Liver (tissue), 9 donors: ENCODE measurements around the gene ELK3. TPM values are rescaled to one million over a fixed set of nuclear protein-coding genes. Genes with fewer than 3 reads are reported as not detected.

Source experiments
- DNase-seq: peaks from one replicate; pipeline ENCODE4 v3.0.0-alpha.2; 2017; ENCODE audit warnings: low spot score
- H3K27ac ChIP-seq, 2 donors: one replicate each; pipeline ENCODE4 v1.7.0; 2013; ENCODE audit warnings: inconsistent platforms in 2 of 2, low read length in 2 of 2, control low read depth in 1 of 2, low read depth in 1 of 2, mild to moderate bottlenecking in 1 of 2
- H3K27me3 ChIP-seq, 4 donors: one replicate each; pipeline versions ENCODE4 v1.6.1 to v1.7.0; 2013; ENCODE audit warnings: low read length in 3 of 4, inconsistent platforms in 1 of 4, mild to moderate bottlenecking in 1 of 4, moderate library complexity in 1 of 4; ENCODE audit not compliant: control insufficient read depth in 4 of 4, insufficient read depth in 4 of 4
- H3K36me3 ChIP-seq, 4 donors: one replicate each; pipeline versions ENCODE4 v1.6.1 to v1.7.0; 2013; ENCODE audit warnings: low read length in 3 of 4, mild to moderate bottlenecking in 3 of 4, low read depth in 1 of 4, moderate library complexity in 1 of 4; ENCODE audit not compliant: control insufficient read depth in 4 of 4, insufficient read depth in 3 of 4
- H3K4me1 ChIP-seq, 4 donors: one replicate each; pipeline versions ENCODE4 v1.6.1 to v1.7.0; 2013; ENCODE audit warnings: low read length in 3 of 4, mild to moderate bottlenecking in 3 of 4, moderate library complexity in 1 of 4; ENCODE audit not compliant: control insufficient read depth in 4 of 4, insufficient read depth in 4 of 4
- H3K4me3 ChIP-seq, 3 donors: one replicate each; pipeline versions ENCODE4 v1.6.1 to v1.7.0; 2013; ENCODE audit warnings: low read length in 3 of 3, control low read depth in 1 of 3, low read depth in 1 of 3, mild to moderate bottlenecking in 1 of 3
- H3K9ac ChIP-seq, 2 donors: one replicate each; pipeline ENCODE4 v1.7.0; 2013; ENCODE audit warnings: low read length in 2 of 2, mild to moderate bottlenecking in 2 of 2, moderate library complexity in 2 of 2, control low read depth in 1 of 2, low read depth in 1 of 2
- H3K9me3 ChIP-seq, 4 donors: one replicate each; pipeline versions ENCODE4 v1.6.1 to v1.7.0; 2013; ENCODE audit warnings: low read length in 3 of 4; ENCODE audit not compliant: control insufficient read depth in 4 of 4
- ATF3 ChIP-seq: IDR thresholded peaks from 2 replicates; pipeline ENCODE4 v1.6.1; 2016; ENCODE audit warnings: antibody characterized with exemption
- CTCF ChIP-seq: fragments of 150-350 bp; IDR thresholded peaks from 2 replicates; pipeline ENCODE4 v1.5.1; 2017; ENCODE audit warnings: improper control_type of control experiment, low read depth, low read length; ENCODE audit not compliant: missing input control
- EGR1 ChIP-seq, 2 donors: IDR thresholded peaks; 2 replicates each; pipeline ENCODE4 v1.6.1; 2016 to 2018; ENCODE audit warnings: antibody characterized with exemption in 2 of 2, low read depth in 2 of 2
- FOXA1 ChIP-seq: IDR thresholded peaks from 2 replicates; pipeline ENCODE4 v1.6.1; 2016; ENCODE audit warnings: antibody characterized with exemption
- GABPA ChIP-seq, 2 donors: IDR thresholded peaks in 1 of 2; conservative IDR thresholded peaks in 1 of 2; 2 replicates each; pipeline ENCODE4 v1.6.1; 2016; ENCODE audit warnings: antibody characterized with exemption in 2 of 2, mild to moderate bottlenecking in 1 of 2, moderate library complexity in 1 of 2
- HNF4A ChIP-seq, 2 donors: conservative IDR thresholded peaks; 2 replicates each; pipeline ENCODE4 v1.6.1; 2016; ENCODE audit warnings: antibody characterized with exemption in 2 of 2, mild to moderate bottlenecking in 2 of 2
- HNF4G ChIP-seq: IDR thresholded peaks from 2 replicates; pipeline ENCODE4 v1.6.1; 2016; ENCODE audit warnings: antibody characterized with exemption
- JUND ChIP-seq, 2 donors: IDR thresholded peaks; 2 replicates each; pipeline ENCODE4 v1.6.1; 2016; ENCODE audit warnings: antibody characterized with exemption in 2 of 2
- NR2F2 ChIP-seq: IDR thresholded peaks from 2 replicates; pipeline ENCODE4 v1.6.1; 2016; ENCODE audit warnings: antibody characterized with exemption
- RAD21 ChIP-seq, 2 donors: IDR thresholded peaks; 2 replicates each; pipeline ENCODE4 v1.6.1; 2016; ENCODE audit warnings: antibody characterized with exemption in 2 of 2, mild to moderate bottlenecking in 2 of 2
- REST ChIP-seq: IDR thresholded peaks from 2 replicates; pipeline ENCODE4 v1.6.1; 2016; ENCODE audit warnings: antibody characterized with exemption, mild to moderate bottlenecking
- SP1 ChIP-seq: IDR thresholded peaks from 2 replicates; pipeline ENCODE4 v1.6.1; 2018; ENCODE audit warnings: antibody characterized with exemption, mild to moderate bottlenecking
- TAF1 ChIP-seq: conservative IDR thresholded peaks from 2 replicates; pipeline ENCODE4 v1.6.1; 2016; ENCODE audit warnings: antibody characterized with exemption, mild to moderate bottlenecking
- YY1 ChIP-seq: IDR thresholded peaks from 2 replicates; pipeline ENCODE4 v1.6.1; 2016; ENCODE audit warnings: antibody characterized with exemption, mild to moderate bottlenecking
- ZBTB33 ChIP-seq: IDR thresholded peaks from 2 replicates; pipeline ENCODE4 v1.6.1; 2016; ENCODE audit warnings: antibody characterized with exemption
- WGBS: extraction: QIAGEN DNeasy Blood & Tissue Kit; methylation state at CpG from one replicate; pipeline ENCODE4 v1.1.7; 2013; 5-methylcytosine and 5-hydroxymethylcytosine counted together
- polyA plus RNA-seq, 2 donors: library from polyadenylated mRNA; stranded (reverse) in 1 of 2; unstranded in 1 of 2; fragments of 200-250 nt in 1 of 2; fragments of >200 nt in 1 of 2; fragmentation: Nextera tagmentation in 1 of 2; extraction: Ambion mirVana in 1 of 2; gene quantifications; one replicate each; pipeline versions ENCODE4 v1.2.1 to v1.2.3, GENCODE V29; 2013 to 2015
- total RNA-seq, 2 donors: library from RNA; depleted of rRNA; stranded (reverse); fragments of >200 nt; gene quantifications; one replicate each; pipeline ENCODE4 v1.2.3, GENCODE V29; 2014
- donor health status: healthy.
- donor health status: healthy.
- donor health status: healthy.
- donor health status: healthy.
- donor health status: healthy.

The ELK3 gene
- total and polyA plus RNA-seq, 4 donors, result 3.7 to 5.2 (median 4.5) TPM

GRCh38 chr12:96305665-96306064 is 111.5 kb downstream of the ELK3 start:
- TF ChIP-seq GABPA (IDR thresholded peaks at IDR 0.05 in 1 of 2, conservative IDR thresholded peaks at IDR 0.05 in 1 of 2), result no peak
- TF ChIP-seq YY1, result no peak
- no peak for TF ChIP-seq SP1
- TF ChIP-seq HNF4G, result no peak
- TF ChIP-seq EGR1 (IDR thresholded peaks at IDR 0.05; ENCODE audit: low read depth in 2 of 2), result no peak
- TF ChIP-seq TAF1, result no peak
- TF ChIP-seq ZBTB33, result no peak
- no peak for TF ChIP-seq HNF4A (conservative IDR thresholded peaks at IDR 0.05)
- TF ChIP-seq FOXA1, result no peak
- TF ChIP-seq JUND (IDR thresholded peaks at IDR 0.05), result no peak
- no peak for TF ChIP-seq ATF3
- no peak for TF ChIP-seq NR2F2
- no peak for TF ChIP-seq REST
- no peak for TF ChIP-seq CTCF
- TF ChIP-seq RAD21 (IDR thresholded peaks at IDR 0.05), result no peak
- no peak for DNase-seq
- Histone ChIP-seq H3K27ac (no peak overlapping the region), H3K27me3 (no peaks in the 10 kb centered on the region), H3K36me3 (peaks cover 0 to 2% (median 0%) of the 10 kb centered on the region in 4 donors), H3K9ac (no peak overlapping the region), H3K4me1 (no peaks in the 10 kb centered on the region), H3K4me3 (no peak overlapping the region), H3K9me3 (no peaks in the 10 kb centered on the region)
- WGBS, result 94% methylated on average over 3 of the region's 3 CpGs

GRCh38 chr12:96308881-96309280 is 114.7 kb downstream of the ELK3 start:
- Histone ChIP-seq H3K9me3 (no peaks in the 10 kb centered on the region), H3K9ac (no peak overlapping the region), H3K36me3 (peaks cover 0 to 2% (median 0%) of the 10 kb centered on the region in 4 donors), H3K27ac (no peak overlapping the region), H3K4me3 (no peak overlapping the region), H3K4me1 (no peaks in the 10 kb centered on the region), H3K27me3 (no peaks in the 10 kb centered on the region)
- TF ChIP-seq TAF1 (no peak), GABPA (IDR thresholded peaks at IDR 0.05 in 1 of 2, conservative IDR thresholded peaks at IDR 0.05 in 1 of 2) (no peak), HNF4G (no peak), JUND (IDR thresholded peaks at IDR 0.05) (no peak), CTCF (no peak), ZBTB33 (no peak), NR2F2 (no peak), RAD21 (IDR thresholded peaks at IDR 0.05) (no peak)
- DNase-seq, result no peak
- WGBS, result 85% methylated on average over 1 of the region's 1 CpG
